Activated CD4-positive, CD25-positive, alpha-beta regulatory T cell (primary cell): ENCODE data around the gene MAPK12.
"Not testable (repeated sequence)": the region's sequence is repeated elsewhere in the genome, so short reads cannot be mapped to it uniquely, and the experiment has no call there.

ENCODE experiments used
- DNase-seq, 4 experiments: peaks; one replicate each; lab custom pipeline; 2025; lab: John Stamatoyannopoulos, UW

The MAPK12 gene

DNA sequence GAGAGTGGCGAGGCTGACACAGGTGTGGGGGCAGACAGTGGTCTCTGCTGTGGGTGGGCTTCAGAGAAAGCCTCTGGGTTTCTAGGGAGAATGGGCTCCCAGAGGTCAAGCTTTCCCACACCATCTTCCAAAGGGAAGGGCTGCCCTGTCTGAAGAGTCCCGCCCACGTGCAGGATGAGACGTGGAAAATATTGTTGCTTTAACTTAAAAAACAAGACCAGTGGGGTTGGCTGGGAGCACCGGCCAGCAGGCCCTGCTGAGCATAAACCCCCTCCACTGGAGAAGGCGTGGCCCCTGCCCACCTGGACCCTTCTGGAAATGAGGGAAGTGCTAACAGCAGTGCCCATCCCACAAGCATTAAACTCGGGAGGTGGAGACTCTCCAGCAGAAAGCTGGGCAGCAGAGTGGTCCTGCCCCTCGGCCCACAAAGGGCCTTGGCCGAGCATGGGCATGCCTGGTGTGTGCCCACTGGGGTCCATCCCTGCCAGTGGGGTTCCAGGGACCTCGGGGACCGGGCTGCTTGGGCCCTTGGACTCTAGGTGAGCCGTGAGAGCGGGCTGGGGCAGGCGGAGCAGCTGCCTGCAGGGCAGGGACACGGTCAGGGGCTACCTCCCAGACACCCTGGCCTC, 45.3 kb downstream of the MAPK12 start:
- DNase-seq: no peak

GRCh38 chr22:50215297-50216054, 46.0 kb downstream of the MAPK12 start:
- no peak for DNase-seq

DNA sequence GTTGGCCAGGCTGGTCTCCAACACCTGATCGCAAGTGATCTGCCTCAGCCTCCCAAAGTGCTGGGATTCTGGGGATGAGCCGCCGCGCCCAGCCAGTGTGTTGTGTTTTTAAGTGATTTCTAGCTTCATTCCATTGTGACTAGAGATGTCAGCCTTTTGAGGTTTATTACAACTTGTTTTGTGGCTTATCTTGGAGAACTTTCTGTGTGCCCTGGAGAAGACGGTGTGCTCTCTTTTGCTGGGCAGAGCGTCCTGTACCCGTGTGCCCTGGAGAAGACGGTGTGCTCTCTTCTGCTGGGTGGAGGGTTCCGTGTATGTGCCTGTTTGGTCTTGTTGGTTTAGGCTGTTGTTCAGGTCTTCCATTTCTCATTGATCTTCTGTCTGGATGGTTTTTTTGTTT, 48.2 kb downstream of the MAPK12 start:
- DNase-seq: no peak

- DNase-seq: no peak
Observed at GRCh38 chr22:50211147-50211546, 50.3 kb downstream of the MAPK12 start.

GRCh38 chr22:50210378-50211139, 50.9 kb downstream of the MAPK12 start:
- DNase-seq: no peak

- DNase-seq: peak; percentile 43 to 58 (median 52)
Observed at GRCh38 chr22:50209893-50210292, 51.6 kb downstream of the MAPK12 start.

GRCh38 chr22:50208939-50209892, 52.3 kb downstream of the MAPK12 start:
- no peak for DNase-seq

- no peak for DNase-seq
Observed at GRCh38 chr22:50208430-50208938, 53.0 kb downstream of the MAPK12 start.

- DNase-seq: no peak
Observed at GRCh38 chr22:50207383-50208140, 53.9 kb downstream of the MAPK12 start.

- DNase-seq: no peak
Observed at GRCh38 chr22:50206599-50206998, 54.9 kb downstream of the MAPK12 start.

DNA sequence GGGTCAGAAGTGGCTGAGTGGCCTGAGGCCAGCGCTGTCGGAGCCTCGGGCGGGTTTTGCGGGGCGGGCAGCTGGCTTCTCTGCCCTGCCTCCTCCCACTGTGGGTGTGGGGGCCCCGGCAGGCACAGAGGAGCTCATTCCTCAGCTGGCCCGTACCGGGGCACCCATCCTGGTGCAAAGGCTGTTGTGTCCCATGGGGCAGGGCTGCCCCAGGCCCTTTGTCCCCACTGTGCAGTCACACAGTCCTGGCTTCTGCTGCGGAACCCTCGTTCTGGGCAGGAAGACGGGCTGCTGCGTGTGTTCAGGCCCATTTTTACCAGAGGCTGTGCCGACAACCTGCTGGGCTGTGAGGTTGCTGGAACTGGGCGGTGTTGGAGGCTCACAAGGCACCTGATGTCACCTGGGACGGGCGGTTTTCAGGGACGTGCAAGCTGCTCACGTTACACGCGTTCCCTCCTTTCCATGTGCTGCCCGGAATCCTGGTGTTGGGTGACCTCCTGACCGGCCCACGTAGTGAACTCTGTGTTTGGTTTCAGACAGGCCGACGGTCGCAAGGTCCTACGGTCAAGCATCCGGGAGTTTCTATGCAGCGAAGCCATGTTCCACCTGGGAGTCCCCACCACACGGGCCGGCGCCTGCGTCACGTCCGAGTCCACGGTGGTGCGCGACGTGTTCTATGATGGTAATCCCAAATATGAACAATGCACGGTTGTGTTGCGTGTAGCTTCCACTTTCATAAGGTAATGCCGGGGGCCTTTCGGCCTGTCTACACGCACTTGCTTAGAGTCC, 55.5 kb downstream of the MAPK12 start:
- DNase-seq: no peak

GRCh38 chr22:50204998-50205397, 56.5 kb downstream of the MAPK12 start:
- not testable (repeated sequence) for DNase-seq

- DNase-seq: no peak
Observed at GRCh38 chr22:50204571-50204970, 56.9 kb downstream of the MAPK12 start.

DNA sequence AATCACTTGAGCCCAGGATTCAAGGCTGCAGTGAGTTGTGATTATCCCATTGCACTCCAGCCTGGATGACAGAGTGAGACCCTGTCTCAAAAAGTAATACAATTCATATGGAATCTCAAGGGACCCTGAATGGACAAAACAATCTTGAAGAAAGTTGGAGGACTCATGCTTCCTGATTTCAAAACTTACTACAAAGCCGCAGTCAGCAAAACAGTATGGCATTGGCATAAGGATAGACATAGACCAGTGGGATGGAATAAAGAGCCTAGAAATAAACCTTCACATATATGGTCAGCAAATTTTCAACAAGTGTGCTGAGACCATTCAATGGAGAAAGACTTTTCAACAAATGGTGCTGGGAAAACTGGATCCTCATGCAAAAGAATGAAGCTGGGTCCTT, 58.2 kb downstream of the MAPK12 start:
- no peak for DNase-seq
